Activated T-cell treated with anti-CD3 and anti-CD28 coated beads, Interleukin-2, amount 50 U/mL, for 72 hours (primary cell): ENCODE data around the gene KLF13. TPM values are rescaled to one million over a fixed set of nuclear protein-coding genes. Genes with fewer than 3 reads are reported as not detected.

Experiments used
- ATAC-seq, 2 donors: fragments of 150-1000 bp; cut with Tn5 transposase; replicated peaks in 1 of 2; 2 replicates each; pipeline ENCODE4 v1.10.0; 2021; ENCODE audit warnings: moderate library complexity in 2 of 2, mild to moderate bottlenecking in 1 of 2
- DNase-seq, 2 donors: peaks; one replicate each; pipeline ENCODE4 v3.0.0; 2021 to 2022; ENCODE audit warnings: mixed read lengths in 1 of 2
- H3K27ac Mint-ChIP-seq: one replicate; pipeline ENCODE4 v1.8.0; 2022; ENCODE audit warnings: mild to moderate bottlenecking, moderate library complexity, mixed read lengths
- H3K27me3 Mint-ChIP-seq: one replicate; pipeline ENCODE4 v1.8.0; 2022; ENCODE audit warnings: low read depth, mixed read lengths
- H3K36me3 Mint-ChIP-seq, 2 donors: one replicate each; pipeline ENCODE4 v1.8.0; 2022; ENCODE audit warnings: mixed read lengths in 2 of 2, mild to moderate bottlenecking in 1 of 2; ENCODE audit not compliant: insufficient read depth in 2 of 2
- H3K4me1 Mint-ChIP-seq: one replicate; pipeline ENCODE4 v1.8.0; 2022; ENCODE audit warnings: low read depth, mixed read lengths
- H3K4me3 Mint-ChIP-seq, 2 donors: one replicate each; pipeline ENCODE4 v1.8.0; 2022; ENCODE audit warnings: mild to moderate bottlenecking in 2 of 2, mixed read lengths in 2 of 2, moderate library complexity in 2 of 2
- H3K9me3 Mint-ChIP-seq, 2 donors: one replicate each; pipeline ENCODE4 v1.8.0; 2022; ENCODE audit warnings: mixed read lengths in 2 of 2
- total RNA-seq, 2 donors: library from RNA; stranded (reverse); gene quantifications; one replicate each; pipeline ENCODE4 v1.2.3, GENCODE V29; 2022

The KLF13 gene
- total RNA-seq, 2 donors from 2014 or later: 260 to 273 TPM

- no peak for ATAC-seq
- Mint-ChIP-seq H3K36me3 (peaks cover 2% of the 10 kb centered on the region in 2 donors), H3K27ac (no peak overlapping the region), H3K4me1 (no peaks in the 10 kb centered on the region), H3K27me3 (peaks cover 19% of the 10 kb centered on the region), H3K9me3 (no peaks in the 10 kb centered on the region), H3K4me3 (no peak overlapping the region)
- DNase-seq: no peak
Measured at GRCh38 chr15:31293655-31294054, 33.0 kb upstream of the KLF13 start.

GRCh38 chr15:31294067-31294466 lies 32.6 kb upstream of the KLF13 start:
- H3K27ac Mint-ChIP-seq: no peak overlapping the region
- DNase-seq (no peak), ATAC-seq (no peak)
- peaks cover 19% of the 10 kb centered on the region for H3K27me3 Mint-ChIP-seq
- H3K4me3 Mint-ChIP-seq: no peak overlapping the region
- no peaks in the 10 kb centered on the region for H3K9me3 Mint-ChIP-seq
- no peaks in the 10 kb centered on the region for H3K4me1 Mint-ChIP-seq
- no peaks in the 10 kb centered on the region for H3K36me3 Mint-ChIP-seq

GRCh38 chr15:31295658-31296057 lies 31.0 kb upstream of the KLF13 start:
- Mint-ChIP-seq H3K36me3 (no peaks in the 10 kb centered on the region), H3K4me3 (no peak overlapping the region), H3K4me1 (no peaks in the 10 kb centered on the region), H3K27me3 (peaks cover 19% of the 10 kb centered on the region), H3K9me3 (no peaks in the 10 kb centered on the region), H3K27ac (no peak overlapping the region)
- DNase-seq: no peak
- no peak for ATAC-seq

GRCh38 chr15:31296219-31296645 lies 30.4 kb upstream of the KLF13 start:
- no peak overlapping the region for H3K27ac Mint-ChIP-seq
- ATAC-seq: no peak
- no peaks in the 10 kb centered on the region for H3K4me1 Mint-ChIP-seq
- no peak for DNase-seq
- peaks cover 15% of the 10 kb centered on the region for H3K27me3 Mint-ChIP-seq
- H3K4me3 Mint-ChIP-seq: no peak overlapping the region
- no peaks in the 10 kb centered on the region for H3K9me3 Mint-ChIP-seq
- H3K36me3 Mint-ChIP-seq: no peaks in the 10 kb centered on the region

GRCh38 chr15:31296646-31297574 lies 29.7 kb upstream of the KLF13 start:
- Mint-ChIP-seq H3K36me3 (no peaks in the 10 kb centered on the region), H3K9me3 (no peaks in the 10 kb centered on the region), H3K27me3 (peaks cover 9% of the 10 kb centered on the region), H3K4me1 (peaks cover under 1% of the 10 kb centered on the region), H3K4me3 (no peak overlapping the region), H3K27ac (no peak overlapping the region)
- no peak for DNase-seq
- ATAC-seq: no peak

GRCh38 chr15:31297575-31298456 lies 28.8 kb upstream of the KLF13 start:
- Mint-ChIP-seq H3K36me3 (no peaks in the 10 kb centered on the region), H3K4me3 (no peak overlapping the region), H3K27ac (no peak overlapping the region), H3K4me1 (peaks cover 10% of the 10 kb centered on the region), H3K9me3 (no peaks in the 10 kb centered on the region), H3K27me3 (no peaks in the 10 kb centered on the region)
- ATAC-seq: no peak
- DNase-seq: no peak

GRCh38 chr15:31298707-31299172 lies 27.9 kb upstream of the KLF13 start:
- H3K36me3 Mint-ChIP-seq: no peaks in the 10 kb centered on the region

GRCh38 chr15:31300208-31300661 lies 26.4 kb upstream of the KLF13 start:
- ATAC-seq (no peak), DNase-seq (no peak)

More at GRCh38 chr15:31298707-31299172, 27.9 kb upstream of the KLF13 start:
- H3K27me3 Mint-ChIP-seq: no peaks in the 10 kb centered on the region
- H3K4me1 Mint-ChIP-seq: peaks cover 19% of the 10 kb centered on the region
- no peaks in the 10 kb centered on the region for H3K9me3 Mint-ChIP-seq
- H3K4me3 Mint-ChIP-seq: no peak overlapping the region
- DNase-seq (no peak), ATAC-seq (no peak)
- H3K27ac Mint-ChIP-seq: no peak overlapping the region

GRCh38 chr15:31300981-31301672 lies 25.5 kb upstream of the KLF13 start:
- Mint-ChIP-seq H3K36me3 (no peaks in the 10 kb centered on the region), H3K4me1 (peaks cover 31% of the 10 kb centered on the region), H3K9me3 (no peaks in the 10 kb centered on the region), H3K4me3 (no peak overlapping the region), H3K27me3 (no peaks in the 10 kb centered on the region), H3K27ac (no peak overlapping the region)
- ATAC-seq: no peak
- no peak for DNase-seq

More at GRCh38 chr15:31300208-31300661, 26.4 kb upstream of the KLF13 start:
- no peaks in the 10 kb centered on the region for H3K9me3 Mint-ChIP-seq
- no peak overlapping the region for H3K27ac Mint-ChIP-seq
- H3K36me3 Mint-ChIP-seq: no peaks in the 10 kb centered on the region
- peaks cover 26% of the 10 kb centered on the region for H3K4me1 Mint-ChIP-seq
- no peaks in the 10 kb centered on the region for H3K27me3 Mint-ChIP-seq
- no peak overlapping the region for H3K4me3 Mint-ChIP-seq

- H3K27me3 Mint-ChIP-seq: no peaks in the 10 kb centered on the region
- ATAC-seq (no peak), DNase-seq (no peak)
- no peak overlapping the region for H3K4me3 Mint-ChIP-seq
- H3K27ac Mint-ChIP-seq: no peak overlapping the region
- peaks cover 31% of the 10 kb centered on the region for H3K4me1 Mint-ChIP-seq
- no peaks in the 10 kb centered on the region for H3K36me3 Mint-ChIP-seq
- no peaks in the 10 kb centered on the region for H3K9me3 Mint-ChIP-seq
Measured at GRCh38 chr15:31301673-31301990, 25.0 kb upstream of the KLF13 start.

GRCh38 chr15:31302029-31302657 lies 24.5 kb upstream of the KLF13 start:
- DNase-seq (no peak), ATAC-seq (no peak)
- H3K36me3 Mint-ChIP-seq: no peaks in the 10 kb centered on the region
- H3K27me3 Mint-ChIP-seq: peaks cover 1% of the 10 kb centered on the region
- no peaks in the 10 kb centered on the region for H3K9me3 Mint-ChIP-seq
- H3K4me3 Mint-ChIP-seq: no peak overlapping the region
- H3K27ac Mint-ChIP-seq: no peak overlapping the region
- H3K4me1 Mint-ChIP-seq: peaks cover 33% of the 10 kb centered on the region
